ENCODE results near the gene TBC1D1.

The TBC1D1 gene

GRCh38 chr4:37902738-37903693 lies 12.1 kb downstream of the TBC1D1 start:
- no peak for DNase-seq (ENCODE audit: extremely low read depth, insufficient read length)
- Histone ChIP-seq H3K27me3 (replicated peaks; ENCODE audit: control insufficient read depth, insufficient read depth, low read length) (no peaks in the 10 kb centered on the region), H3K4me3 (replicated peaks; ENCODE audit: low read depth, low read length) (no peak overlapping the region), H3K36me3 (ENCODE audit: control insufficient read depth, insufficient read depth, low read length) (peaks cover 2% of the 10 kb centered on the region)
- TF ChIP-seq CTCF (IDR thresholded peaks at IDR 0.05; ENCODE audit: insufficient read depth, low read length, poor library complexity, severe bottlenecking) = no peak

GRCh38 chr4:37903901-37904300 lies 13.0 kb downstream of the TBC1D1 start:
- no peak for TF ChIP-seq CTCF (IDR thresholded peaks at IDR 0.05; ENCODE audit: insufficient read depth, low read length, poor library complexity, severe bottlenecking)
- H3K36me3 ChIP-seq (ENCODE audit: control insufficient read depth, insufficient read depth, low read length) = peaks cover 2% of the 10 kb centered on the region
- no peak for DNase-seq (ENCODE audit: extremely low read depth, insufficient read length)
- H3K4me3 ChIP-seq (replicated peaks; ENCODE audit: low read depth, low read length) = no peak overlapping the region
- no peaks in the 10 kb centered on the region for H3K27me3 ChIP-seq (replicated peaks; ENCODE audit: control insufficient read depth, insufficient read depth, low read length)

DNA sequence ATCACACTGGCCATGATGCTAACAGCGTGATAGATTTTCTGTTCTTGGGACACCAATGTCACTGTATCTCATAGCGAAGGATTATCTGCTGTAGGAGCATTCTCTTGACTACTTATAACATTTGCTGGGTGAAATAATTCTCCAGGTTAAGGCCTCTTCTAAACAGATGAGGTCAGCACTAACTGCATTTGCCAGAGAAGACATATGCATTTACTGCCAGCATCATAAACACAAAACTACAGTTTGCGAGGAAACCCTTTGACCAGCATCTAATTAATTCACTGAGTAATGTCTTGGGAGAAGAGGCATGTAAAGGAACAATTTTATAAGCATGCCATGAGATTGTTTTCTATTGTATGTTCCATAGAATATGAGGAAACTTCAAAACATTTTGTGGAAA lies 13.9 kb downstream of the TBC1D1 start:
- TF ChIP-seq CTCF (IDR thresholded peaks at IDR 0.05; ENCODE audit: insufficient read depth, low read length, poor library complexity, severe bottlenecking) = no peak
- DNase-seq (ENCODE audit: extremely low read depth, insufficient read length) = no peak
- no peak overlapping the region for H3K4me3 ChIP-seq (replicated peaks; ENCODE audit: low read depth, low read length)
- H3K27me3 ChIP-seq (replicated peaks; ENCODE audit: control insufficient read depth, insufficient read depth, low read length) = no peaks in the 10 kb centered on the region
- H3K36me3 ChIP-seq (ENCODE audit: control insufficient read depth, insufficient read depth, low read length) = peaks cover 2% of the 10 kb centered on the region

GRCh38 chr4:37905533-37906169 lies 14.8 kb downstream of the TBC1D1 start:
- DNase-seq (ENCODE audit: extremely low read depth, insufficient read length) = no peak
- no peak for TF ChIP-seq CTCF (IDR thresholded peaks at IDR 0.05; ENCODE audit: insufficient read depth, low read length, poor library complexity, severe bottlenecking)
- H3K4me3 ChIP-seq (replicated peaks; ENCODE audit: low read depth, low read length) = no peak overlapping the region
- peaks cover 2% of the 10 kb centered on the region for H3K36me3 ChIP-seq (ENCODE audit: control insufficient read depth, insufficient read depth, low read length)
- no peaks in the 10 kb centered on the region for H3K27me3 ChIP-seq (replicated peaks; ENCODE audit: control insufficient read depth, insufficient read depth, low read length)

- no peak for TF ChIP-seq CTCF (IDR thresholded peaks at IDR 0.05; ENCODE audit: insufficient read depth, low read length, poor library complexity, severe bottlenecking)
- H3K36me3 ChIP-seq (ENCODE audit: control insufficient read depth, insufficient read depth, low read length) = no peaks in the 10 kb centered on the region
- H3K4me3 ChIP-seq (replicated peaks; ENCODE audit: low read depth, low read length) = no peak overlapping the region
- DNase-seq (ENCODE audit: extremely low read depth, insufficient read length) = no peak
- H3K27me3 ChIP-seq (replicated peaks; ENCODE audit: control insufficient read depth, insufficient read depth, low read length) = no peaks in the 10 kb centered on the region
Measured at GRCh38 chr4:37908488-37909331, 17.8 kb downstream of the TBC1D1 start.
